ENCODE measurements around the gene EPB42. TPM values are rescaled to one million over a fixed set of nuclear protein-coding genes. Genes with fewer than 3 reads are reported as not detected.

The EPB42 gene
- total and polyA plus RNA-seq, 2 experiments from 2014 or later, result not detected

GRCh38 chr15:43204016-43204901 is 16.6 kb downstream of the EPB42 start:
- Mint-ChIP-seq H3K4me1 (peaks cover 11% of the 10 kb centered on the region), H3K27me3 (ENCODE audit: insufficient read depth, low read depth, poor library complexity) (peaks cover 10% of the 10 kb centered on the region), H3K27ac (no peak overlapping the region), H3K36me3 (ENCODE audit: low read depth) (no peaks in the 10 kb centered on the region), H3K9me3 (no peaks in the 10 kb centered on the region; the same call in 2 of the 3 replicates), H3K4me3 (no peak overlapping the region)
- H3K79me2 ChIP-seq (replicated peaks; ENCODE audit: insufficient read depth), result no peaks in the 10 kb centered on the region
- H3F3A ChIP-seq (replicated peaks; ENCODE audit: low read depth), result no peaks in the 10 kb centered on the region
- DNase-seq (ENCODE audit: low spot score) (peak; percentile 89), ATAC-seq (peak; percentile 76)
- no peaks in the 10 kb centered on the region for H3K36me3 ChIP-seq (ENCODE audit: insufficient read depth)
- no peaks in the 10 kb centered on the region for H3K27me3 ChIP-seq (ENCODE audit: insufficient read depth)
- H3K4me1 ChIP-seq (ENCODE audit: insufficient read depth), result no peaks in the 10 kb centered on the region
- H3K9me2 ChIP-seq (ENCODE audit: insufficient read depth), result no peaks in the 10 kb centered on the region
- TF ChIP-seq, protein P1, sequence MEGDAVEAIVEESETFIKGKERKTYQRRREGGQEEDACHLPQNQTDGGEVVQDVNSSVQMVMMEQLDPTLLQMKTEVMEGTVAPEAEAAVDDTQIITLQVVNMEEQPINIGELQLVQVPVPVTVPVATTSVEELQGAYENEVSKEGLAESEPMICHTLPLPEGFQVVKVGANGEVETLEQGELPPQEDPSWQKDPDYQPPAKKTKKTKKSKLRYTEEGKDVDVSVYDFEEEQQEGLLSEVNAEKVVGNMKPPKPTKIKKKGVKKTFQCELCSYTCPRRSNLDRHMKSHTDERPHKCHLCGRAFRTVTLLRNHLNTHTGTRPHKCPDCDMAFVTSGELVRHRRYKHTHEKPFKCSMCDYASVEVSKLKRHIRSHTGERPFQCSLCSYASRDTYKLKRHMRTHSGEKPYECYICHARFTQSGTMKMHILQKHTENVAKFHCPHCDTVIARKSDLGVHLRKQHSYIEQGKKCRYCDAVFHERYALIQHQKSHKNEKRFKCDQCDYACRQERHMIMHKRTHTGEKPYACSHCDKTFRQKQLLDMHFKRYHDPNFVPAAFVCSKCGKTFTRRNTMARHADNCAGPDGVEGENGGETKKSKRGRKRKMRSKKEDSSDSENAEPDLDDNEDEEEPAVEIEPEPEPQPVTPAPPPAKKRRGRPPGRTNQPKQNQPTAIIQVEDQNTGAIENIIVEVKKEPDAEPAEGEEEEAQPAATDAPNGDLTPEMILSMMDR (conservative IDR thresholded peaks at IDR 0.05; ENCODE audit: low read depth in 2 of 2), result peak; percentile 75 to 80
- no peak for TF ChIP-seq NANOG (IDR thresholded peaks at IDR 0.05; ENCODE audit: borderline replicate concordance)
- no peak overlapping the region for H3K27ac ChIP-seq (ENCODE audit: low read depth)
- no peaks in the 10 kb centered on the region for H4K20me1 ChIP-seq (replicated peaks; ENCODE audit: insufficient read depth)
- H3K4me2 ChIP-seq, result no peak overlapping the region
- H3K4me3 ChIP-seq, result no peak overlapping the region
- H2AFZ ChIP-seq, result peak overlapping the region; percentile 28

GRCh38 chr15:43199945-43200488 is 20.8 kb downstream of the EPB42 start:
- ATAC-seq (no peak), DNase-seq (ENCODE audit: low spot score) (no peak)
- Histone ChIP-seq H3K4me2 (no peak overlapping the region), H4K20me1 (replicated peaks; ENCODE audit: insufficient read depth) (no peaks in the 10 kb centered on the region), H3K79me2 (replicated peaks; ENCODE audit: insufficient read depth) (no peaks in the 10 kb centered on the region), H3K9me2 (ENCODE audit: insufficient read depth) (no peaks in the 10 kb centered on the region), H3F3A (replicated peaks; ENCODE audit: low read depth) (no peaks in the 10 kb centered on the region), H2AFZ (no peak overlapping the region), H3K4me1 (ENCODE audit: insufficient read depth) (no peaks in the 10 kb centered on the region), H3K4me3 (no peak overlapping the region), H3K36me3 (ENCODE audit: insufficient read depth) (0 out of 2 replicates have a peak, but pooled peaks cover 3% of the 10 kb centered on the region), H3K27ac (ENCODE audit: low read depth) (no peak overlapping the region), H3K27me3 (ENCODE audit: insufficient read depth) (no peaks in the 10 kb centered on the region)
- no peaks in the 10 kb centered on the region for H3K27me3 Mint-ChIP-seq (ENCODE audit: insufficient read depth, low read depth, poor library complexity)
- peaks cover 16% of the 10 kb centered on the region for H3K36me3 Mint-ChIP-seq (ENCODE audit: low read depth)
- no peak overlapping the region for H3K27ac Mint-ChIP-seq
- peaks cover 7% of the 10 kb centered on the region; the same call in 2 of the 3 replicates for H3K9me3 Mint-ChIP-seq
- H3K4me1 Mint-ChIP-seq, result peaks cover 6% of the 10 kb centered on the region
- no peak overlapping the region for H3K4me3 Mint-ChIP-seq
- TF ChIP-seq ZNF114 (CRISPR knock-in tag; IDR thresholded peaks at IDR 0.05) (no peak), CREB1 (CRISPR knock-in tag; IDR thresholded peaks at IDR 0.05; ENCODE audit: low read depth) (no peak), EZH2 (IDR thresholded peaks at IDR 0.05; ENCODE audit: low read depth, unreplicated experiment) (no peak), JUNB (IDR thresholded peaks at IDR 0.05; ENCODE audit: unreplicated experiment) (no peak), NANOG (IDR thresholded peaks at IDR 0.05; ENCODE audit: borderline replicate concordance) (no peak)
- TF ChIP-seq, protein P2, sequence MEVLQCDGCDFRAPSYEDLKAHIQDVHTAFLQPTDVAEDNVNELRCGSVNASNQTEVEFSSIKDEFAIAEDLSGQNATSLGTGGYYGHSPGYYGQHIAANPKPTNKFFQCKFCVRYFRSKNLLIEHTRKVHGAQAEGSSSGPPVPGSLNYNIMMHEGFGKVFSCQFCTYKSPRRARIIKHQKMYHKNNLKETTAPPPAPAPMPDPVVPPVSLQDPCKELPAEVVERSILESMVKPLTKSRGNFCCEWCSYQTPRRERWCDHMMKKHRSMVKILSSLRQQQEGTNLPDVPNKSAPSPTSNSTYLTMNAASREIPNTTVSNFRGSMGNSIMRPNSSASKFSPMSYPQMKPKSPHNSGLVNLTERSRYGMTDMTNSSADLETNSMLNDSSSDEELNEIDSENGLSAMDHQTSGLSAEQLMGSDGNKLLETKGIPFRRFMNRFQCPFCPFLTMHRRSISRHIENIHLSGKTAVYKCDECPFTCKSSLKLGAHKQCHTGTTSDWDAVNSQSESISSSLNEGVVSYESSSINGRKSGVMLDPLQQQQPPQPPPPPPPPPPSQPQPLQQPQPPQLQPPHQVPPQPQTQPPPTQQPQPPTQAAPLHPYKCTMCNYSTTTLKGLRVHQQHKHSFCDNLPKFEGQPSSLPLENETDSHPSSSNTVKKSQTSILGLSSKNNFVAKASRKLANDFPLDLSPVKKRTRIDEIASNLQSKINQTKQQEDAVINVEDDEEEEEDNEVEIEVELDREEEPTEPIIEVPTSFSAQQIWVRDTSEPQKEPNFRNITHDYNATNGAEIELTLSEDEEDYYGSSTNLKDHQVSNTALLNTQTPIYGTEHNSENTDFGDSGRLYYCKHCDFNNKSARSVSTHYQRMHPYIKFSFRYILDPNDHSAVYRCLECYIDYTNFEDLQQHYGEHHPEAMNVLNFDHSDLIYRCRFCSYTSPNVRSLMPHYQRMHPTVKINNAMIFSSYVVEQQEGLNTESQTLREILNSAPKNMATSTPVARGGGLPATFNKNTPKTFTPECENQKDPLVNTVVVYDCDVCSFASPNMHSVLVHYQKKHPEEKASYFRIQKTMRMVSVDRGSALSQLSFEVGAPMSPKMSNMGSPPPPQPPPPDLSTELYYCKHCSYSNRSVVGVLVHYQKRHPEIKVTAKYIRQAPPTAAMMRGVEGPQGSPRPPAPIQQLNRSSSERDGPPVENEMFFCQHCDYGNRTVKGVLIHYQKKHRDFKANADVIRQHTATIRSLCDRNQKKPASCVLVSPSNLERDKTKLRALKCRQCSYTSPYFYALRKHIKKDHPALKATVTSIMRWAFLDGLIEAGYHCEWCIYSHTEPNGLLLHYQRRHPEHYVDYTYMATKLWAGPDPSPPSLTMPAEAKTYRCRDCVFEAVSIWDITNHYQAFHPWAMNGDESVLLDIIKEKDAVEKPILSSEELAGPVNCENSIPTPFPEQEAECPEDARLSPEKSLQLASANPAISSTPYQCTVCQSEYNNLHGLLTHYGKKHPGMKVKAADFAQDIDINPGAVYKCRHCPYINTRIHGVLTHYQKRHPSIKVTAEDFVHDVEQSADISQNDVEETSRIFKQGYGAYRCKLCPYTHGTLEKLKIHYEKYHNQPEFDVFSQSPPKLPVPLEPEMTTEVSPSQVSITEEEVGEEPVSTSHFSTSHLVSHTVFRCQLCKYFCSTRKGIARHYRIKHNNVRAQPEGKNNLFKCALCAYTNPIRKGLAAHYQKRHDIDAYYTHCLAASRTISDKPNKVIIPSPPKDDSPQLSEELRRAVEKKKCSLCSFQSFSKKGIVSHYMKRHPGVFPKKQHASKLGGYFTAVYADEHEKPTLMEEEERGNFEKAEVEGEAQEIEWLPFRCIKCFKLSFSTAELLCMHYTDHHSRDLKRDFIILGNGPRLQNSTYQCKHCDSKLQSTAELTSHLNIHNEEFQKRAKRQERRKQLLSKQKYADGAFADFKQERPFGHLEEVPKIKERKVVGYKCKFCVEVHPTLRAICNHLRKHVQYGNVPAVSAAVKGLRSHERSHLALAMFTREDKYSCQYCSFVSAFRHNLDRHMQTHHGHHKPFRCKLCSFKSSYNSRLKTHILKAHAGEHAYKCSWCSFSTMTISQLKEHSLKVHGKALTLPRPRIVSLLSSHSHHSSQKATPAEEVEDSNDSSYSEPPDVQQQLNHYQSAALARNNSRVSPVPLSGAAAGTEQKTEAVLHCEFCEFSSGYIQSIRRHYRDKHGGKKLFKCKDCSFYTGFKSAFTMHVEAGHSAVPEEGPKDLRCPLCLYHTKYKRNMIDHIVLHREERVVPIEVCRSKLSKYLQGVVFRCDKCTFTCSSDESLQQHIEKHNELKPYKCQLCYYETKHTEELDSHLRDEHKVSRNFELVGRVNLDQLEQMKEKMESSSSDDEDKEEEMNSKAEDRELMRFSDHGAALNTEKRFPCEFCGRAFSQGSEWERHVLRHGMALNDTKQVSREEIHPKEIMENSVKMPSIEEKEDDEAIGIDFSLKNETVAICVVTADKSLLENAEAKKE (CRISPR knock-in tag; IDR thresholded peaks at IDR 0.05), result no peak
- TF ChIP-seq, protein P3, sequence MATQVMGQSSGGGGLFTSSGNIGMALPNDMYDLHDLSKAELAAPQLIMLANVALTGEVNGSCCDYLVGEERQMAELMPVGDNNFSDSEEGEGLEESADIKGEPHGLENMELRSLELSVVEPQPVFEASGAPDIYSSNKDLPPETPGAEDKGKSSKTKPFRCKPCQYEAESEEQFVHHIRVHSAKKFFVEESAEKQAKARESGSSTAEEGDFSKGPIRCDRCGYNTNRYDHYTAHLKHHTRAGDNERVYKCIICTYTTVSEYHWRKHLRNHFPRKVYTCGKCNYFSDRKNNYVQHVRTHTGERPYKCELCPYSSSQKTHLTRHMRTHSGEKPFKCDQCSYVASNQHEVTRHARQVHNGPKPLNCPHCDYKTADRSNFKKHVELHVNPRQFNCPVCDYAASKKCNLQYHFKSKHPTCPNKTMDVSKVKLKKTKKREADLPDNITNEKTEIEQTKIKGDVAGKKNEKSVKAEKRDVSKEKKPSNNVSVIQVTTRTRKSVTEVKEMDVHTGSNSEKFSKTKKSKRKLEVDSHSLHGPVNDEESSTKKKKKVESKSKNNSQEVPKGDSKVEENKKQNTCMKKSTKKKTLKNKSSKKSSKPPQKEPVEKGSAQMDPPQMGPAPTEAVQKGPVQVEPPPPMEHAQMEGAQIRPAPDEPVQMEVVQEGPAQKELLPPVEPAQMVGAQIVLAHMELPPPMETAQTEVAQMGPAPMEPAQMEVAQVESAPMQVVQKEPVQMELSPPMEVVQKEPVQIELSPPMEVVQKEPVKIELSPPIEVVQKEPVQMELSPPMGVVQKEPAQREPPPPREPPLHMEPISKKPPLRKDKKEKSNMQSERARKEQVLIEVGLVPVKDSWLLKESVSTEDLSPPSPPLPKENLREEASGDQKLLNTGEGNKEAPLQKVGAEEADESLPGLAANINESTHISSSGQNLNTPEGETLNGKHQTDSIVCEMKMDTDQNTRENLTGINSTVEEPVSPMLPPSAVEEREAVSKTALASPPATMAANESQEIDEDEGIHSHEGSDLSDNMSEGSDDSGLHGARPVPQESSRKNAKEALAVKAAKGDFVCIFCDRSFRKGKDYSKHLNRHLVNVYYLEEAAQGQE (IDR thresholded peaks at IDR 0.05; ENCODE audit: unreplicated experiment), result no peak
